Karpas-422 (cell line): ENCODE results near the gene KAT2A. TPM values are rescaled to one million over a fixed set of nuclear protein-coding genes. Genes with fewer than 3 reads are reported as not detected.

Experiments
- DNase-seq: peaks from one replicate; pipeline ENCODE4 v3.0.0-alpha.2; 2015
- H2AFZ ChIP-seq: fragments of 200-600 bp; sonication (generic); 2 replicates; pipeline ENCODE4 v1.6.1; 2014; ENCODE audit warnings: antibody characterized with exemption, low read length, mixed read lengths
- H3K27ac ChIP-seq: fragments of 200-600 bp; sonication (generic); 2 replicates; pipeline ENCODE4 v1.5.1; 2014; ENCODE audit warnings: mild to moderate bottlenecking, low read length, moderate library complexity
- H3K27me3 ChIP-seq: fragments of 200-600 bp; sonication (generic); 2 replicates; pipeline ENCODE4 v1.6.1; 2014; ENCODE audit warnings: low read length, mixed read lengths
- H3K36me3 ChIP-seq: fragments of 200-600 bp; sonication (generic); 2 replicates; pipeline ENCODE4 v1.6.1; 2014; ENCODE audit warnings: low read length, mixed read lengths; ENCODE audit not compliant: insufficient read depth
- H3K4me1 ChIP-seq: fragments of 200-600 bp; sonication (generic); 2 replicates; pipeline ENCODE4 v1.6.1; 2014; ENCODE audit warnings: mild to moderate bottlenecking, low read length, mixed read lengths
- H3K4me2 ChIP-seq: fragments of 200-600 bp; sonication (generic); 2 replicates; pipeline ENCODE4 v1.6.1; 2014; ENCODE audit warnings: low read length, low read depth, mild to moderate bottlenecking; ENCODE audit not compliant: poor library complexity, severe bottlenecking
- H3K4me3 ChIP-seq: fragments of 200-600 bp; sonication (generic); 2 replicates; pipeline ENCODE4 v1.5.1; 2014; ENCODE audit warnings: mild to moderate bottlenecking, antibody characterized with exemption, low read length, mixed read lengths
- H3K79me2 ChIP-seq: fragments of 200-600 bp; sonication (generic); 2 replicates; pipeline ENCODE4 v1.6.1; 2014; ENCODE audit warnings: mild to moderate bottlenecking, low read length, mixed read lengths
- H3K9ac ChIP-seq: fragments of 200-600 bp; sonication (generic); 2 replicates; pipeline ENCODE4 v1.6.0; 2014; ENCODE audit warnings: low read length
- H3K9me2 ChIP-seq: fragments of 200-600 bp; sonication (generic), shearing (Covaris generic); replicated peaks from 2 replicates; pipeline ENCODE4 v1.6.0; 2014; ENCODE audit warnings: mild to moderate bottlenecking, low read length, moderate library complexity; ENCODE audit not compliant: insufficient read depth
- H3K9me3 ChIP-seq: fragments of 300-700, 200-600 bp; sonication (generic); 2 replicates; pipeline ENCODE4 v1.6.1; 2014; ENCODE audit warnings: low read length, mixed read lengths
- H4K20me1 ChIP-seq: fragments of 200-600 bp; sonication (generic); 2 replicates; pipeline ENCODE4 v1.6.1; 2014; ENCODE audit warnings: mild to moderate bottlenecking, antibody characterized with exemption, low read length, low read depth; ENCODE audit not compliant: insufficient read depth
- total RNA-seq: library from RNA; depleted of rRNA; stranded (reverse); fragments of >200 nt; shearing (Covaris generic); gene quantifications from 2 replicates; pipeline ENCODE4 v1.2.3, GENCODE V29; 2014; ENCODE audit warnings: low replicate concordance

The KAT2A gene
- total RNA-seq, 1 experiment from 2014 or later = 26.7 TPM

DNA sequence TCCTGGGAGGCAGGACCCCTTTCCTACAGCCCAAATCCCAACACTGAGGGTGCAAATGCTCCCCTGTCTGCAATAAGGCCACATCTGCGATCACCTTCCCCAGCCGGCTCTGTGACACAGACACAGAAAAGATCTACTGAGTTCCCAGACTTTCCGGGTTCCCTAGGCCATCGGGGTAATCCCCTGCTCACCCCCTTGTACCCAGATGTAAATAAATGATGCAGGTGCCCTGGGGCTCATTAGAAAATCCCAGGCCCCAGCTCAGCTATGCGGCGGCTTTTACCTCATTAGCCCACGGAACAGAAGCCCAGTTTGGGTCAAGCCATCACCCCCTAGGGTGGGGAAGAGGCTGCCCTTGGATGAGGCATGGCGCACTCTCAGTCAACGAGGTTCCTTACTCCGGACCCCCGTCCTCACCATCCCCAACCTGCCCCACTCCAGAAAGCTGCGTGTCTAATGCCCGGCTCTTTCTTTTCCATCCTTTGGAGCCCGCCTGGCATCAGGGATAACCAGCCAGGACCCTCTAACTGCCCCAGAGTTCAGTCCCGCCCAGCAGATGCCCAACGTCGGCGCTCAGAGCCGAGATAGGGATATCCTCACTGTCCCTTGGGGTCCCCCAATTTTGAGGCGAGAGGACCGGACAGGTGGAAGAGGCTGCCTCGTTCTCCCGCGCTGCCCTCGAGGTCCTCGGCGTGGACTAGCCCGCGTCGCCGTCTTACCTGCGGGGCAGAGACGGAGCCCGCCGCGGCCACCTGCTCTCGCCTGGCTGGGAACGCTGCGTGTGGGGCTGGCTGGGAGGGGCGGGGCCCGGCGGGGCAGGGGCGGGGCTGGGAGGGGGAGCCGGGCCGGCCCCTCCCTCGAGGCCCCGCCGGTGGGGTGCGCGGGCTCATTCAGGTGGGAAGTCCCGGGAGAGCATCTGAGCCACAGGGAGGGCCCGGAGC, 23.2 kb downstream of the KAT2A start, which contains the start of gene ZNF385C:
Gene ZNF385C (minus strand): TSS at position 783 of the 941 bp plus-strand sequence. CDS start 35,417 bp downstream, outside the sequence.
- no peaks in the 10 kb centered on the region; the same call in 1 of the 2 replicates for H3K4me1 ChIP-seq
- H4K20me1 ChIP-seq = no peaks in the 10 kb centered on the region
- H3K9me3 ChIP-seq = no peaks in the 10 kb centered on the region
- H3K27me3 ChIP-seq = no peaks in the 10 kb centered on the region
- H3K79me2 ChIP-seq = no peaks in the 10 kb centered on the region
- no peak within 1 kb of the TSS for H3K27ac ChIP-seq
- DNase-seq = no peak
- H3K9ac ChIP-seq = no peak within 1 kb of the TSS
- H3K4me3 ChIP-seq = no peak within 1 kb of the TSS
- H3K9me2 ChIP-seq = no peaks in the 10 kb centered on the region
- no peak within 1 kb of the TSS for H2AFZ ChIP-seq
- H3K36me3 ChIP-seq = no peaks in the 10 kb centered on the region
- H3K4me2 ChIP-seq = no peak within 1 kb of the TSS

DNA sequence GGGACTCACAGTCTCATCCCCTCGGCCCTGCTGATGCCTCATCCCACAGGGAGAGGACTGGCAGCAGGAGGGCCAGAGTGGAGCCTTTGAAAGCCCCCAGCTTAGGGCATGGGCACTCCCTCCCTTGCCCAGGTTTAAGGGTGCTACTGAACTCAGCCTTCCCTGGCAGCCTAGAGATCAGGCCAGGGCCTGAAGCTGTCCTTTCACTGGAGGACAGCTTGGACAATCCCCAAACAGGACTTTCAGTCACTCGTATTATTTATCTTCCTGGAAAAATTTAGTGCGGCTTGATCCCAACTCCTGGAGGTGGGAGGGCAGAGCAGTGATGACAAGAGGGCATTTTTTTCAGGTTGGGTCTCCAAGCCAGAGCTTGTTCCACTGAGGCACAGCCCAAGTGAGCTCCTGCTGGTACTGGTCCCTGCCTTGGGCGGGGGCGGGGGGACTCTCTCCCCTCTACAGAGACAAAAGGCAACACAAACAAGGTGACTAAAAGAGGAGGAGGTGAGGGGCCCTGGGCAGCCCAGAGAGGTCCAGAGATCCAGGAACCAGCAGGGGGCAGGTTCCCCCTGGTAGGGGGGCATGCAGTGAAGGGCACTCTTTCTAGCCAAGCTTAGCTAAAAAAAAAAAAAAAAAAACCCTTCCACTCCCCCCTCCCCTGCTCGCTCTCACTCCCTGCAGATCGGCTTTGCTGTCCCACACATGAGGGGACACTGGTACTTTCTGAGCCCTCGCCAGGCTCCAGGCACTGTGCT, 24.6 kb downstream of the KAT2A start:
- Histone ChIP-seq H3K4me2 (no peak overlapping the region), H3K79me2 (no peaks in the 10 kb centered on the region), H4K20me1 (no peaks in the 10 kb centered on the region), H3K9ac (no peak overlapping the region), H3K27me3 (no peaks in the 10 kb centered on the region), H2AFZ (no peak overlapping the region), H3K36me3 (no peaks in the 10 kb centered on the region), H3K27ac (no peak overlapping the region), H3K4me3 (no peak overlapping the region), H3K9me2 (no peaks in the 10 kb centered on the region), H3K4me1 (no peaks in the 10 kb centered on the region; the same call in 1 of the 2 replicates), H3K9me3 (no peaks in the 10 kb centered on the region)
- no peak for DNase-seq

- H3K9me3 ChIP-seq = no peaks in the 10 kb centered on the region
- no peaks in the 10 kb centered on the region for H3K36me3 ChIP-seq
- H3K4me1 ChIP-seq = no peaks in the 10 kb centered on the region; the same call in 1 of the 2 replicates
- no peaks in the 10 kb centered on the region for H4K20me1 ChIP-seq
- no peak overlapping the region for H2AFZ ChIP-seq
- no peaks in the 10 kb centered on the region for H3K27me3 ChIP-seq
- no peak overlapping the region for H3K4me2 ChIP-seq
- H3K9ac ChIP-seq = no peak overlapping the region
- H3K27ac ChIP-seq = no peak overlapping the region
- DNase-seq = no peak
- H3K4me3 ChIP-seq = no peak overlapping the region
- no peaks in the 10 kb centered on the region for H3K79me2 ChIP-seq
- no peaks in the 10 kb centered on the region for H3K9me2 ChIP-seq
Observed at GRCh38 chr17:42094375-42095069, 26.6 kb downstream of the KAT2A start.

DNA sequence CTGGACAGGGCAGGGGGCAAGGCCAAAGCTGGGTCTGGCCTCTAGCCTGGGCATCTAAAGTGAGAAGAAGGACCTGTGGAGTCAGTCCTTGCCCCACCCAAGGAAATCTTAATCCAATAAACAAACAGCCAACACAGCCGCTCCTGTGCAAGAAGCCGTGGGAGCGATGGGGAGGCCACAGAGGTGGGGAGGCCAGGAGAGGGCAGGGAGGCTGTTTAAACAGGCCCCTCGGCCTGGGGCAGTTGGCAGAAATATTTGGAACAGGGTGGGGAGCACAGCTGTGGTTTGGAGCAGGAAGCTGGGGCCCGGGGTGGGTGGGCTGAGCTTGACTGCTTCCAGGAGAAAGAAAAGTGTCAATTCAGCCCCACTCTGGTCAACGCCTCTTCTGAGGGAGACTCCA, 28.2 kb downstream of the KAT2A start:
- Histone ChIP-seq H3K4me2 (no peak overlapping the region), H3K27me3 (no peaks in the 10 kb centered on the region), H3K4me1 (no peaks in the 10 kb centered on the region), H4K20me1 (no peaks in the 10 kb centered on the region), H3K9me2 (no peaks in the 10 kb centered on the region), H3K9me3 (no peaks in the 10 kb centered on the region), H3K36me3 (no peaks in the 10 kb centered on the region), H3K4me3 (no peak overlapping the region), H3K79me2 (no peaks in the 10 kb centered on the region), H3K9ac (no peak overlapping the region), H3K27ac (no peak overlapping the region), H2AFZ (no peak overlapping the region)
- DNase-seq = no peak

DNA sequence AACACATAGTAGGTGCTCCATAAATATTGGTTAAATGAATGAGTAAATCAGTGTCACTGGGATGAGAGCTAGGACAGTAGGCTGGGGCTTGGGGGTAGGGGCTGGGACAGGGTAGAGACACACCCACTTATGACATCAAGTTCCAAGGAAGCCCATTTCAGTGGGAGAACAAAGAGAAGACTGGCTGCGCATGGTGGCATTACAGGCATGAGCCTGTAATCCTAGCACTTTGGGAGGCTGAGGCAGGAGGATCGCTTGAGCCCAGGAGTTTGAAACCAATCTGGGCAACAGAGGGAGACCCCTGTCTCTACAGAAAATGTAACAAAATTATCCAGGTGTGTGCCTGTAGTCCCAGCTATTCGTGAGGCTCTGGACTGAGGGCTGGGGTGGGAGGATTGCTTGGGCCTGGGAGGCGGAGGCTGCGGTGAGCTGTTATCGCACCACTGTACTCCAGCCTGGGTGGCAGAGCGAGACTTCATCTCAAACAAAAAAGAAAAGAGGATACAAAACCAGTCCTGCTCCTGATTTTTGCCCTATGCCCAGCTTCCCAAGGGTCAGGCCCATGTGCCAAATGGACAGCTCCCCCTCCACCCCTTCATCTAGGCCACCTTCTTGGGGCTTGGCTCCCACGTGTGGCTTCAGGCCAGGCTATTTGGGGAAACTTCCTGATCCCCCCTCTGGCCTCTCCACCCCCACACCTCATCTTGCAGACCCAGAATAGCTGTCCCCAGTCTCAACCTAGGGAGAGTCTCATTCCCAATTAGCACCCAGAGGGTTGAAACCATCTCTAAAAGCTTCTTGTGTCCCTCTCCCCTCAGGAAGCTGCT, 30.0 kb downstream of the KAT2A start:
- DNase-seq = no peak
- Histone ChIP-seq H3K4me2 (no peak overlapping the region), H2AFZ (no peak overlapping the region)

DNA sequence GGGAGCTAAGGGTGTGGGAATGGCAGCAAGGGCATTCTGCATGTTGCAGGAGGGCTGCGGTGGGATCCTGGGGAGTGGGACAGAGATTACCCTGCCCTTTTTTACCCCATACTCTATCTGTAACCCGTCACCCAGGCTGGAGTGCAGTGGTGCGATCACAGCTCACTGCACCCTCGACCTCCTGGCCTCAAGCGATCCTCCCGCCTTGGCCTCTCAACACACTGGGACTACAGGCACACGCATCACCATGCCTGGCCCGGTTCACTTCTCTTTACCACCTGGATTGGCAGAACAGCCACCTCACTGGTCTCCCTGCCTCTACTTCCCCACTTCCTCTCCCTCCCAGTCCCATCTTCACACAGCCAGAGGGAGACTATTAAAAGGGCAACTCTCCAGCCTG, 32.4 kb downstream of the KAT2A start:
- no peaks in the 10 kb centered on the region for H4K20me1 ChIP-seq
- H3K4me2 ChIP-seq = no peak overlapping the region
- H2AFZ ChIP-seq = no peak overlapping the region
- H3K79me2 ChIP-seq = no peaks in the 10 kb centered on the region
- no peak overlapping the region for H3K4me3 ChIP-seq
- H3K36me3 ChIP-seq = no peaks in the 10 kb centered on the region
- H3K9me3 ChIP-seq = no peaks in the 10 kb centered on the region
- no peak for DNase-seq
- no peak overlapping the region for H3K27ac ChIP-seq
- no peaks in the 10 kb centered on the region for H3K9me2 ChIP-seq
- no peaks in the 10 kb centered on the region for H3K27me3 ChIP-seq
- H3K4me1 ChIP-seq = no peaks in the 10 kb centered on the region
- H3K9ac ChIP-seq = no peak overlapping the region

More for the DNA sequence above, 30.0 kb downstream of the KAT2A start:
- H4K20me1 ChIP-seq = no peaks in the 10 kb centered on the region
- no peaks in the 10 kb centered on the region for H3K27me3 ChIP-seq
- no peaks in the 10 kb centered on the region for H3K4me1 ChIP-seq
- no peaks in the 10 kb centered on the region for H3K9me3 ChIP-seq
- H3K79me2 ChIP-seq = no peaks in the 10 kb centered on the region
- no peak overlapping the region for H3K9ac ChIP-seq
- H3K27ac ChIP-seq = no peak overlapping the region
- no peak overlapping the region for H3K4me3 ChIP-seq
- H3K36me3 ChIP-seq = no peaks in the 10 kb centered on the region
- no peaks in the 10 kb centered on the region for H3K9me2 ChIP-seq

DNA sequence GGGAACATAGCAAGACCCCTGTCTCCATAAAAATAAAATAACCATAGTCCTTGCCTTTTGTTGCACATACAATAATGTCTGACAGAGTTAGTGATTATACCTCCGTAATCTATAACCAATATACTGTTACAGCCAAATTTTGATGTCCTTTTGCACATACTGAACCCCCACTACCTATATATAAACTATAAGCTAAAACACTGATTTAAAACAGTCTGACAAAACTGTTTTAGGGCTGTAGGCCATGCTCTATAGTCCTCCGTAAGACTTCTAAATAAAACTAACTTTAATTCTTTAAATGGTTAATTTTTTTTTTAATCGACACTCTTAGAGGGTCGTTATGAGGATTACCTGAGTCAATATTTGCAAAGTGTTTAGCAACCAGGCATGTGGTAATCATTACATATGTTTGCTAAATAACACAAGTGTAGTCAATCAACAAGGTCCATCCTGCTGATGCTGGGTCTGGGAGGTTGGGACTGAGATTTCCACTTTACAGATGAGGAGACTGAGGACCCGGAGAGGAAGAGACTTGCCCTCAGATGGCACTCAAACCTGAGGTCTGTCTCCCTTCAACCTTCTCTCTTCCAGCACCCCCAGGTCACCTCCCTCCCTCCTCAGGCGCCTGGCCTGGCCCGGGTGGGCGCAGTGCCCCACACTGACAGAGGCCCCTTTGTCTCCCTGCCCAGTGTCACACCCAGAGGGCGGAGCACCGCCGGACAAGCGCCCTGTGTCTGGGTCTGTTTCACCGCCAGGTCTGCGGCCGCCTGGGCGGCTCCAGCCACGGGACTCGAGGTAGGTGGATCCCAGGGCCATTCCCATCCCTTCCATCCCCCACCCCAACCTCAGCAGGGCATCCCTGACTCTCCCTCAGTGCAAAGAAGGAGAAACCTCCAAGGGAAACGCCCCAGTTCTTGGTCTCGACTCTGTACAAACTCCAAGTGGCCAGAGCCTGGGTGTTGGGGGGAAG, 33.1 kb downstream of the KAT2A start:
- H3K4me3 ChIP-seq = no peak overlapping the region
- no peak overlapping the region for H3K27ac ChIP-seq
- H3K4me1 ChIP-seq = no peaks in the 10 kb centered on the region
- H3K9me2 ChIP-seq = no peaks in the 10 kb centered on the region
- no peak overlapping the region for H2AFZ ChIP-seq
- no peak for DNase-seq
- H3K4me2 ChIP-seq = no peak overlapping the region
- no peaks in the 10 kb centered on the region for H4K20me1 ChIP-seq
- no peaks in the 10 kb centered on the region for H3K79me2 ChIP-seq
- no peaks in the 10 kb centered on the region for H3K9me3 ChIP-seq
- no peaks in the 10 kb centered on the region for H3K36me3 ChIP-seq
- no peaks in the 10 kb centered on the region for H3K27me3 ChIP-seq
- no peak overlapping the region for H3K9ac ChIP-seq
